RWPE1 (cell line): Measurements from ENCODE around the gene SQOR.
"Not testable (repeated sequence)": the region's sequence is repeated elsewhere in the genome, so short reads cannot be mapped to it uniquely, and the experiment has no call there.

ENCODE experiments used
- CTCF ChIA-PET: fragments of 350-600 bp; sonication (Branson Sonifier 250); formaldehyde crosslinking; extraction: SDS; loops from one replicate; lab custom pipeline; 2021; lab: Yijun Ruan, JAX
- POLR2A ChIA-PET: fragments of 400-600 bp; formaldehyde crosslinking; extraction: SDS; loops from one replicate; lab custom pipeline; 2020; ENCODE audit warnings: antibody characterized with exemption; ENCODE audit not compliant: low non-redundant PET; lab: Yijun Ruan, JAX
- DNase-seq: peaks from one replicate; pipeline ENCODE4 v3.0.0; 2012; ENCODE audit warnings: low spot score
- H3K27ac ChIP-seq: fragments of 450-650 bp; 2 replicates; pipeline ENCODE4 v1.5.1; 2017
- TF ChIP-seq, protein P1 (sequence below): fragments of 450-650 bp; conservative IDR thresholded peaks from 2 replicates; pipeline ENCODE4 v1.5.1; 2017; ENCODE audit warnings: low read depth, mild to moderate bottlenecking

SQOR gene

DNA sequence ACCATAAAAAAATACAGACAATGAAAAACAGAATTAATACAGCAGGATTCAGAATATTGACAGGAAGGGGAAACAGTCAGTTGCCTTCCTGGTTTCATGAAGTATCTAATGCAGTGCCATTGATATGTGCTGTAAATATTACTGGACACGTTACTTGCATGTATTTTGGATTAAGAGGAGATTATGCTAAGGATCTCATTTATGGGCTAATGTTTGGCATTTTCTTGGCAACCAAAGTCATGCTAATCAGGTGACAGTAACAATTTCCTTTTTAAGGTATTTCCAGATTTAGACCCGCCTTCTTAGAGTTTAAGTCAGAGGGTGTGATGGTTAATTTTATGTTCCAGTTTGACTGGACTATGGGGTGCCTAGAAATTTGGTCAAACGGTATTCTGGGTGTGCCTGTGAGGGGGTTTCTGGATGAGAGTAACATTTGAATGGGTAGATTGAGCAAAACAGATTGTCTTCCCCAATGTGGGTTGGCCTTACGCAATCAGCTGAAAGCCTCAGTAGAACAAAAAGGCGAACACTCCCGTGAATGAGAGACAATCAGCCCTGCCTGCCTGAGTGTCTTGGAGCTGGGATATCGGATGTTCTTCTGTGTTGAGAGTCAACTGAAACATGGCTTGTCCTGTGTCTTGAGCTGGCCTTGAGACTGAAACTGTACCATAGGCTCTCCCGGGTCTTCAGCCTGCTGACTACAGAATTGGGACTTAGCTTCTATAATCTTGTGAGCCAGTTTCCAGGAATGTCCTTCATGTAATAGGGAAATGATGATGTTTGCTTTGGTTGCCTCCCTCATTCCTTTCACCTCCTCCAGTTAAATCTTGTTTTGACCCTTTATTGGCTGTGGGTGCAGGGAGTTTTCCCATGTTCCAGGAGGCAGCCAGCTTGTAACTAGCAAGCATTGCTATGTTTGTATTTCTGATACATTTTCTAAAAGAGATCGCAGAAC, 10.5 kb downstream of the SQOR start:
- ChIA-PET POLR2A (no interaction called here), CTCF (interaction anchor here (1.1 kb wide), 1 partner anchor 10 kb away, joined by 4 read pairs; no protein-coding TSS in a partner anchor)
- DNase-seq, result peak; percentile 59
- H3K27ac ChIP-seq, result peak overlapping the region; percentile 76
- TF ChIP-seq, protein P1, sequence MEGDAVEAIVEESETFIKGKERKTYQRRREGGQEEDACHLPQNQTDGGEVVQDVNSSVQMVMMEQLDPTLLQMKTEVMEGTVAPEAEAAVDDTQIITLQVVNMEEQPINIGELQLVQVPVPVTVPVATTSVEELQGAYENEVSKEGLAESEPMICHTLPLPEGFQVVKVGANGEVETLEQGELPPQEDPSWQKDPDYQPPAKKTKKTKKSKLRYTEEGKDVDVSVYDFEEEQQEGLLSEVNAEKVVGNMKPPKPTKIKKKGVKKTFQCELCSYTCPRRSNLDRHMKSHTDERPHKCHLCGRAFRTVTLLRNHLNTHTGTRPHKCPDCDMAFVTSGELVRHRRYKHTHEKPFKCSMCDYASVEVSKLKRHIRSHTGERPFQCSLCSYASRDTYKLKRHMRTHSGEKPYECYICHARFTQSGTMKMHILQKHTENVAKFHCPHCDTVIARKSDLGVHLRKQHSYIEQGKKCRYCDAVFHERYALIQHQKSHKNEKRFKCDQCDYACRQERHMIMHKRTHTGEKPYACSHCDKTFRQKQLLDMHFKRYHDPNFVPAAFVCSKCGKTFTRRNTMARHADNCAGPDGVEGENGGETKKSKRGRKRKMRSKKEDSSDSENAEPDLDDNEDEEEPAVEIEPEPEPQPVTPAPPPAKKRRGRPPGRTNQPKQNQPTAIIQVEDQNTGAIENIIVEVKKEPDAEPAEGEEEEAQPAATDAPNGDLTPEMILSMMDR, result no peak

DNA sequence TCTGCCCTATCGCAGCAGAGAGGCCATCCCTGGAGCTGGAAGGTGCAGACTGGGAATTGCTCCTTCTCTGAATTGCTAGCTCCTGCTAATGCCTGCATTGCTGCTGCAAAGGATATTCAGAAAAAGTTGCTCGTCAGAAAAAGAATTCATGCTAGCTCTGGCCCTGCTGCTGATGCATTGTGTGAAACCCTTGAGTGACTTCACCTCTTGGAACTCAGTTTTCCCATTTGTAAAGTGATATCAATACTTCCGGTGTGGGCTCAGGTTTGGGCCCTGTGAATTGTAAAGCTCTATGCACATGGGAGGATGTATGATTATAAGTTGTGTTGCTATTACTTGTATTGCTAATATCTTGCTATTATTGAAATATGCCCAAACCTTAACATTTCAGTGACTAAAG, 11.4 kb downstream of the SQOR start:
- H3K27ac ChIP-seq, result peak overlapping the region; percentile 76
- DNase-seq, result no peak
- TF ChIP-seq, protein P1, result no peak
- POLR2A ChIA-PET, result no interaction called here
- CTCF ChIA-PET, result no interaction called here

DNA sequence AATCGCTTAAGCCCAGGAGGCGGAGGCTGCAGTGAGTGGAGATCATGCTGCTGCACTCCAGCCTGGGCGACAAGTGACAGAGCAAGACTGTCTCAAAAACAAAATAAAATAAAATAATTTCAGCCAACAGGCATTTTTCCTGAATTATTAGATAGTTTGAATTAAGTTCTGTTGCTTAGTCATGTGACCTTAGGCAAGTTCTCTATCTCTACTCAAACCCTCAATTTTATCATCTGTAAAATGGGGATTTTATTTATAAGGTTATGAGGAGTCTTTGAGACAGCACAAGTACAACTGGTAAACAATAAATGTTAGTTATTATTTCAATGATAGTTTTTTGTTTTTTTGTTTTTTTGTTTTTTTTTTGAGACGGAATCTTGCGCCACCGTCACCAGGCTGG, 13.0 kb downstream of the SQOR start:
- TF ChIP-seq, protein P1, result no peak
- POLR2A ChIA-PET, result no interaction called here
- no peak for DNase-seq
- peak overlapping the region; percentile 87 for H3K27ac ChIP-seq
- CTCF ChIA-PET, result interaction anchor here (0.7 kb wide), 1 partner anchor 190 kb away, joined by 3 read pairs; no protein-coding TSS in a partner anchor

DNA sequence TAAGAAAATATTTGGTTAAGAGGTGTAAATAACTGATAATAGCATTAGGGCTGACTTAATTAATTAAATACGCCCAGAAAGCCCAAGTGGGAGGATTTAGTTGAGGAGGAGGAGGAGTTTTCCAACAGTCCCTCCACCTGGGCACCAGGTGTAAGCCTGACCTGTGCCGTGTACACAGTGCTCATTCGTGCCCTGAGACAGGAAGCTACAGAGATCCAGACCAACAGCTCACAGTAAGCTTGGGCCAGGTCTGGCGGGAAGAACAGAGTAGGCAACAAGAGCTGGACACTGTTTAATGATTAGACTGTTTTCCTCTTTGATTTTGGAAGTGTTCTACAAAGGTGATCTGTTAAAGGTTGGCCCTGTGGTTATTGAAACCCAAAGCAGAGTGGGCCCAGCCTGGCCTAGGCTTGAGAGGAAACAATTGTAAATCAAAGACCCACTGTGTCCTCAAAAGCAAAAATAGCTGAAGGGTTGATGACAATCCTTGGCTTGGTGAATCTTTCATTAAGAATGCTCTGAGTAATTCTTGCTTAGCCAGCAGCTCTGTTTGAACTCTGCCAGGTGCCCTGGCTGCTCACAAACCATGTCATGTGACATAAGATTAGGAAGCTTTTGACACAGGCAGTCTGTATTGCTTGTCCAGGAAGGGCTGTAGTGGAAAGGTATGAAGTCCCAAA, 13.8 kb downstream of the SQOR start:
- CTCF ChIA-PET, result interaction anchor here (0.6 to 0.7 kb wide), 2 partner anchors 12 to 236 kb away, joined by 3 to 9 read pairs; no protein-coding TSS in a partner anchor
- peak overlapping the region; percentile 87 for H3K27ac ChIP-seq
- POLR2A ChIA-PET, result no interaction called here
- TF ChIP-seq, protein P1, result no peak
- DNase-seq, result peak; percentile 81

- CTCF ChIA-PET, DNase-seq: not testable (repeated sequence)
- POLR2A ChIA-PET, result interaction anchor here (0.6 kb wide), 1 partner anchor 504 kb away, joined by 3 read pairs; no protein-coding TSS in a partner anchor
- peak overlapping the region; percentile 87 for H3K27ac ChIP-seq
These were observed 15.2 kb downstream of the SQOR start for GRCh38 chr15:45650007-45650406.

- H3K27ac ChIP-seq, result peak overlapping the region; percentile 13; the same call in 1 of the 2 replicates
- TF ChIP-seq, protein P1, result no peak
- POLR2A ChIA-PET, result no interaction called here
- CTCF ChIA-PET, result no interaction called here
- no peak for DNase-seq
These were observed 16.2 kb downstream of the SQOR start for GRCh38 chr15:45650889-45651525.
